Measurements from ENCODE around the gene TMEM92.

The TMEM92 gene

GRCh38 chr17:50266384-50267073, 7.7 kb upstream of the TMEM92 start:
- no peak for TF ChIP-seq GATA2 (IDR thresholded peaks at IDR 0.05; ENCODE audit: low read depth, low read length)
- TF ChIP-seq GATA3 (IDR thresholded peaks at IDR 0.05; ENCODE audit: low read depth, low read length) = no peak

DNA sequence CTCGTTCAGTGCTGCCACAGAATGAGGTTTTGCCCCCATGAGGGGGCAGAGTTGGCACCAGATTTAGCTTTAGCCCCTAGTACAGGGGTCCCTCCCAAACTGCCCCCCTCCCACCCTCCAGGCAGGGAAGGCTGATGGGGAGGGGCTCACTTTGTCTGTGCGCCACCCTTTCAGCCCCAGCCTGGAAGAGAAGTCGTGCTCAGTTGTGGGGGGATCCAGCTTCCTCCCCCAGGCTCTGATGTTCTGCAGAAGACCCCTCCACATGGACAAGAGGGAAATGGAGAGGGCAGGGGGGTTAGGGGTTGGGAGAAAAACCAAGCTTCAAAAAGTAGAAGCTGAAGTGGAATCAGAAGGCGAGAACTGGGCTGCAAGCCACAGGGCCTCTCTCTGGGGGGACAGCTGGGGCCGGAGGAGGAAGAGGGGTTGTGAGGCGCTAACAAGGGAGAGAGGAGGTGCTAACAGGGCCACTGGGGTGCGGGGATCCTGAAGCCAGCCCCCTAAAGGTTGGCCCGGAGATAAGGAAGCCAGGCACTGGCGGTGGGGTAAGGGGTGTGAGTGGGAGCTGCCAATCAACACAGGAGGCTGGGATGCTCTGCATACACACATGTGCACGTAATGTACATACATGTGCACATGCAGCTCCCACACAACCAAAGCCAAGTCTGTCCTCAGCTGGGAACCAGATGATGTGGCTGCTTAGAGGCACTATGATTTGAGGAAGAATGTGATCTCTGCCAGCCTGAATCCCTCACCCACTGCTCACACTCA, 7.0 kb upstream of the TMEM92 start:
- TF ChIP-seq GATA2 (IDR thresholded peaks at IDR 0.05; ENCODE audit: low read depth, low read length) (no peak), GATA3 (IDR thresholded peaks at IDR 0.05; ENCODE audit: low read depth, low read length) (no peak)

GRCh38 chr17:50268026-50268425, 6.2 kb upstream of the TMEM92 start:
- TF ChIP-seq GATA3 (IDR thresholded peaks at IDR 0.05; ENCODE audit: low read depth, low read length) (no peak), GATA2 (IDR thresholded peaks at IDR 0.05; ENCODE audit: low read depth, low read length) (no peak)

GRCh38 chr17:50268743-50269275, 5.5 kb upstream of the TMEM92 start:
- TF ChIP-seq GATA3 (IDR thresholded peaks at IDR 0.05; ENCODE audit: low read depth, low read length) (no peak), GATA2 (IDR thresholded peaks at IDR 0.05; ENCODE audit: low read depth, low read length) (no peak)

DNA sequence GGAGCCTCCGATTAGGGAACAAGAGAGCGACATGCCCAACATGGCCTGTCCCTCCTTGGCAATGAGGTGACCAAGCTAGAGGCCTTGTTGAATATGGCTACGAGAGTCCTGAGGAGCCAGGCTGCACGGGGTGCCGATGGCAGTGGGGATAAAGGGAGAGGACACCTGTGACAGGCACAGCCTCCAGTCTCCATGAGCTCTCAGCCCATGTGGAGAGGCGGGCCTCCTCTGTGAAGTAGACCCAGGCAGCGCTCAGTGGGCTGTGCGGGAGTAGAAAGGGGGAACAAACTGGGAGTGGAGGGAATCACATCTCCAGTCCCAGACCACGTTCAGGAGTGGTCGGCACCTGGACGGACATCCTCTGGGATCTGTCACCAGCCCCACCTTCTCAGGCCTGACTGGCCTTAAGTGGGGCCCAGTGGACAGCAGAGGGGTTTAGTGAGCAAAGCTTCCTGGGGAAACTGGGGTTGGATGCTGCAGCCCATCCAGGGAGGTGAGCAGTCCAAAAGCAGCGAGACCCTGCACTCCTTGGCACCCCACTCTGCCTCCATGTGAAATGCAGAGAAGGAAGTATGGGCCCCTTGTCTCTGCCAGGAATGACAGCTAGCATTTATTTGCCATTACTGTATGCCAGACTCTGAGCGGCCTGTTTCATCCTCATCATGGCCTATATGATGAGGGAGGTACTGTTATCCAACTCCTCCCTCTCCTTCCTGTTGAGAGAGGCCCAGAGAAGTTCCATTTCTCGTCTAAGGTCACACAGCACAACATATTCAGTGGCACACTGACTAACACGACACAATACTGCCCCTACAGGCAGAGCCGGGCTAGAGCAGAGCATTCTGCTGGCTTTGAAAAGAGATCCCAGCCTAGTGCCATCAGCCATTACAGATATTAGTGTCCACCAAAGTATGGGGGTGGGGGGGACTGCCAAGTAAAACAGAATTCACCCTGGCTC, 4.5 kb upstream of the TMEM92 start:
- no peak for TF ChIP-seq GATA3 (IDR thresholded peaks at IDR 0.05; ENCODE audit: low read depth, low read length)
- TF ChIP-seq GATA2 (IDR thresholded peaks at IDR 0.05; ENCODE audit: low read depth, low read length) = no peak

DNA sequence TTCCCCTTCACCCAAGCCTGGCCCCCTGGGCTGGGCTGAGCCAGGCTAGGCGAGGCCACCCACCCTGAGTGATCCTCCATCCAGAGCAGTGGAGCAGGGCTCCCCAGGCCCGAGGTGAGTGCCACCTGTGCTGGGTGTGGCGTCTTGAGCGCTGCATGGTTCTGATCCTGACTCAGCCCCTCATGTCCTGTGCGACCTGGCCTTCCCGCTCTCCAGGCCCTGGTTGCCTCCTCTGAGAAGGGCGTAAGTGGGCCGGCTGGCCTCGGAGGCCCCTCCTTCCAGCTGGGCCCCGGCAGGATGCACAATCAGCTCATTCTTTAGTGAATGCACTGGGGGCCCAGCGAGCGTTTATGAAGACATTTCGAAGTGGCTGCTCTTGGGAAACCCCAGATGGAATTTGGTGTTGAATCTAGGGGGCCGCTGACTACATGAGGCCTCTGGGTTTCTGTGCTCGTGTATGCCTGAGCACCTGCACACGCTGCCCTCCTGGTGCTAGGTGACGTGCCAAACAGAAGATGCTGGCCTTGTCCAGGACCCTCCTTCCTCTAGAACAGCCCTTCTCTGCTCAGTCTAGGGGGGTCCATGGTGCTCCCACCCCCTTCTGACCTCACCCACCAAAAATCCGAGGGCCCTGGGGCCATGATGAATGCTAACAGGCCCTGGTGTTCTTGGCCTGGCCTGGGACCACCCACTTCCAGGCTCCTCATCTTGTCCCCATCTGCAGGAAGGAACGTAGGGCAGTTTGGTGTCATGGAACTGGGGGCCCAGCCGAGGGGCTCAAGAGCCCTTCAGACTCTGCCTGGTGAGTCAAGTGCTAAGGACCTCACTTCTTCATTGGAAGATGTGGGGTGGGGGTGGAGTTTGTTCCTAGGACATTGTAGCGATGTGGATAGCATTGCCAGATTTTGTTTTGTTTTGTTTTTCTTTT, 3.6 kb upstream of the TMEM92 start:
- no peak for TF ChIP-seq GATA2 (IDR thresholded peaks at IDR 0.05; ENCODE audit: low read depth, low read length)
- no peak for TF ChIP-seq GATA3 (IDR thresholded peaks at IDR 0.05; ENCODE audit: low read depth, low read length)

- no peak for TF ChIP-seq GATA3 (IDR thresholded peaks at IDR 0.05; ENCODE audit: low read depth, low read length)
- TF ChIP-seq GATA2 (IDR thresholded peaks at IDR 0.05; ENCODE audit: low read depth, low read length) = no peak
These were observed 2.0 kb upstream of the TMEM92 start for GRCh38 chr17:50272246-50272645.

DNA sequence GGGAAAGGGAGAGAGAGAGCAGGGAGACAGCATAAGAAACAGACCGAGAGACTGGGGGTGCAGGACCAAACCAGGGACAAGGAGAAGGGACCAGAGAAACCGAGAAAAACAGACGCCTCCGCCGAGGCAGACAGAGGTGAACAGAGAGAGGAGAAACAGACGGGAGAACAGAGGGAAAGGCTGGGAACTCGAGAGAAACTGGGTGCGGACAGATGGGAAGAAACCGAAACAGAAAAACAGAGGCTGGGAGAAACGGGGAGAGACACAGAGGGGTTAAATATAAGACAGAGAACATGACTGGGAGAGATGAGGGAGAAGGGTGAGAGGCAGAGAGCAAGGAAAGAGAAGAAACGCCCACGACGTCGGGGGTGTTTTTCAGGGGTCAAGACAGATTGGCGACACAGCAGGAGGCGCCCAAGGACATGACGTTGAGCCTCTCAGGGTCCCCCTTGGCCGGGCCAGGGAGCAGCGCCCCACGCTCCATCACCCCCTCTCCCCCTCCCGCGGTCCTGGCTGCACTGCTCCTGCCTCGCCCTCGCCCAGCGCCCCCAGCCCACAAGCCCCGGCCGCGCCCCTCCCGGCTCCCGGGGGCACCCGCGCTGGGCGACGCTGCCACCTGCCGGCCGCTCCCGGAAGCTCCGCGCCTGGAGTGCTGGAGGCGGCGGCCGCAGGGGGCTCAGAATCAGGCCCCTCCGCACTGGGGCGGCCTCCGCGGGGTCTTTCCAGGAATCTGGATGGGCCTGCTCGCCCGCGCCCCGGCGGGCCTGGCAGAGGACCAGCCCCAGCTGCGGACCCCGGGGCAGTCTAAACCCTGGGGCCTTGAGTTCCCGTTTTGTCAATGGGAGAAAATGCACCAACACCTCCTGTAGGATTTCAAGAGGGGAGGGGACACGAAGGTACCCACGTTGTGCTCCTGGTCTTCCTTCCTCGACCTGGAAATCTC, 1.3 kb upstream of the TMEM92 start:
- TF ChIP-seq GATA3 (IDR thresholded peaks at IDR 0.05; ENCODE audit: low read depth, low read length) (no peak), GATA2 (IDR thresholded peaks at IDR 0.05; ENCODE audit: low read depth, low read length) (no peak)

- TF ChIP-seq GATA2 (IDR thresholded peaks at IDR 0.05; ENCODE audit: low read depth, low read length) (no peak), GATA3 (IDR thresholded peaks at IDR 0.05; ENCODE audit: low read depth, low read length) (no peak)
These were observed 619 bp upstream of the TMEM92 start for GRCh38 chr17:50273654-50274040.

DNA sequence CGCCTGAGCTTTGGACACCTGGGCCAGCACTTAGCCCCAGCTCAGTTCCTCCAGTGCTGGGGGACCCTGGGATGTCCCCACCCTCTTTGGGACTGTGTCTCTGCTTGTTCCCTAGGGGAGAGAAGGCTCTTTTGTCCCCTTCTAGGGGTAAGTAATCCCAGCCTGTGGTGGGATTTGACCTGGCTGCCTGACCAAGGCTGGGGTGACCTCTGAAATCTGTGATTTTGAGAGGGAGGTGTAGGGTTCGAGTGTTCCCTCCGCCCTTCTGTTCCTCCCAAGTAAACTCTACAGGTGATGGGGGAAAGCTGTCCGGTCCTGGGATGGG, 593 bp downstream of the TMEM92 start:
- TF ChIP-seq GATA3 (IDR thresholded peaks at IDR 0.05; ENCODE audit: low read depth, low read length) = no peak
- no peak for TF ChIP-seq GATA2 (IDR thresholded peaks at IDR 0.05; ENCODE audit: low read depth, low read length)

DNA sequence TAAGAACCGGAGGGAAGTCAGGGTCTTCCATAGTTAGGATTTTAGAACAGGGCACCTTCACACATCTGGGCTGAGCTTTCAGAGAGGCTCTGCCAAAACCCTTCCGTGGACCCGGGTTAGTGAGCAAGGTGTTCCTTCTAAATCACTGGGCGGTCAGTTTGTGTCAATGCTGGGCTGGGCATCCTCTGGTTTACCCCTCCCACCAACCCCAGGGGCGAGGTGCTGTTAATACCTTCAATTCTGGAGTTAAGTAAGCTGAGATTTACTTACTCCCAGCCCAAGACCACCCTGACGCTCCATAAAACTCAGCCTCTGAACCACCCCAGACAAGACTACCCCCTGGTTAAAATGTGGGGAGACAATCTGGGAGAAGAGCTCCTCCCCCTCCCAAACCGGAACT, 1.0 kb downstream of the TMEM92 start:
- TF ChIP-seq GATA2 (IDR thresholded peaks at IDR 0.05; ENCODE audit: low read depth, low read length) = no peak
- no peak for TF ChIP-seq GATA3 (IDR thresholded peaks at IDR 0.05; ENCODE audit: low read depth, low read length)

Measured in SH-SY5Y (cell line).